Effector memory CD8-positive, alpha-beta T cell (primary cell): ENCODE measurements around the gene ANKRD30B.
"Not testable (repeated sequence)": the region's sequence is repeated elsewhere in the genome, so short reads cannot be mapped to it uniquely, and the experiment has no call there.

Experiments
- ATAC-seq: fragments of 150-1000 bp; cut with Tn5 transposase; replicated peaks from 2 replicates; pipeline ENCODE4 v1.10.0; 2021; ENCODE audit warnings: mild to moderate bottlenecking, moderate library complexity
- DNase-seq, 3 experiments: peaks; one replicate each; pipeline ENCODE4 v3.0.0; 2021
- H3K27ac Mint-ChIP-seq, 2 donors: one replicate each; pipeline ENCODE4 v1.8.0; 2022; ENCODE audit warnings: mild to moderate bottlenecking in 2 of 2, mixed read lengths in 2 of 2, moderate library complexity in 2 of 2
- H3K27me3 Mint-ChIP-seq, 2 donors: one replicate each; pipeline ENCODE4 v1.8.0; 2022; ENCODE audit warnings: mixed read lengths in 2 of 2
- H3K36me3 Mint-ChIP-seq: one replicate; pipeline ENCODE4 v1.8.0; 2022; ENCODE audit warnings: mild to moderate bottlenecking, moderate library complexity, mixed read lengths; ENCODE audit not compliant: insufficient read depth
- H3K4me1 Mint-ChIP-seq, 2 donors: one replicate each; pipeline ENCODE4 v1.8.0; 2022; ENCODE audit warnings: low read depth in 2 of 2, mixed read lengths in 2 of 2
- H3K4me3 Mint-ChIP-seq, 2 donors: one replicate each; pipeline ENCODE4 v1.8.0; 2022; ENCODE audit warnings: mild to moderate bottlenecking in 2 of 2, mixed read lengths in 2 of 2, moderate library complexity in 2 of 2
- H3K9me3 Mint-ChIP-seq, 2 donors: one replicate each; pipeline ENCODE4 v1.8.0; 2022; ENCODE audit warnings: mixed read lengths in 2 of 2
- total RNA-seq, 9 experiments: gene quantifications; one replicate each; lab custom pipeline; 2026; lab: John Stamatoyannopoulos, UW

ANKRD30B gene
- 0 to 0.13 (median 0) reads per million in 9 experiments for total RNA-seq

GRCh38 chr18:14747513-14748474 is at the start of gene ANKRD30B:
Gene ANKRD30B (plus strand): TSS chr18:14748172. CDS start chr18:14748420, 248 bp downstream.
- Mint-ChIP-seq H3K27me3 (peaks cover 0 to 12% of the 10 kb centered on the region in 2 donors), H3K36me3 (no peaks in the 10 kb centered on the region), H3K27ac (no peak within 1 kb of the TSS), H3K4me3 (peak within 1 kb of the TSS; percentile 23 to 45), H3K4me1 (peaks cover 0 to 4% of the 10 kb centered on the region in 2 donors), H3K9me3 (no peaks in the 10 kb centered on the region)
- ATAC-seq (no peak), DNase-seq (no peak)

DNA sequence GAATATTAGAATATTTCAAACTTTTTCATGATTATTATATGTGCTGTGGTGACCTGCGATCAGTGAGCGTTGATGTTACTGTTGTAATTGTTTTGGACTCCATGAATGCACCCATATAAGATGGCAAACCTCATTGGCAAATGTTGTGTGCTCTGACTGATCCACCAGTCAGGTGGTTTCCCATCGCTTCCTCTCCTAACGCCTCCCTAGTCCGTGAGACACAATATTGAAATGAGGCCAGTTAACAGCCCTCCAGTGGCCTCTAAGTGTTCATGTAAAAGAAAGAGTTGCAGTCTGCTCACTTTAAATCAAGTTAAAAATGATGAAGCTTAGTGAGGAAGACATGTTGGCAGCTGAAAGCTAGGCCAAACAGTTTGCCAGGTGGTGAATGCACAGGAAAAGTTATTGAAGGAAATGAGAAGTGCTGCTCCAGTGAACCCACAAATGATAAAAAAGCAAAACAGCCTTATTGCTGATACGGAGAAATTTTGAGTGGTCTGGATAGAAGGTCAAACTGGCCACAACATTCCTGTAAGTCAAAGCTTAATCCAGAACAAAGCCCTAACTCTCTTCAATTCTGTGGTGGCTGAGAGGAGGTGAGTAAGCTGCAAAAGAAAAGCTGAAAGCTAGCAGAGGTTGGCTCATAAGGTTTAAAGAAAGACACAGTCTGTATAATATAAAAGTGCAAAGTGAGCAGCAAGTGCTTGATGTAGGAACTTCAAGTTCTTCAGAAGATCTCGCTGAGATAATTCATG is 46.5 kb upstream of the ANKRD30B start:
- not testable (repeated sequence) for H3K9me3 Mint-ChIP-seq

DNA sequence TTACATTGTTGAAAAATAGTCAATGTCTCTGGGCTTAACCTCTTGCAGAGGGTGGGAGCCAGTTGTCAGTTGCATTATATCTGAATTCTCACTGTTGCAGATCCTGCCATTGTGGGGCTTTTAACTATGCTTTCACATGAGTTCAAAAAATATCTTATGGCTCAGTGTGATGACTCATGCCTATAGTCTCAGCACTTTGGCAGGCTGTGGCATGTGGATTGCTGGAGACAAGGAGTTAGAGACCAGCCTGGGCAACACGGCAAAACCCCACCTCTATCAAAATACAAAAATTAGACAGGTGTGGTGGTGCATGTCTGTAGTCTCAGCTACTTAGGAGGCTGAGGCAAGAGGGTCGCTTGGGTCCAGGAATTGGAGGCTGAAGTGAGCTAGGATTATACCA is 38.2 kb upstream of the ANKRD30B start:
- not testable (repeated sequence) for DNase-seq, H3K4me3 Mint-ChIP-seq, H3K27me3 Mint-ChIP-seq, H3K9me3 Mint-ChIP-seq, H3K36me3 Mint-ChIP-seq, H3K27ac Mint-ChIP-seq, ATAC-seq, H3K4me1 Mint-ChIP-seq

More for the DNA sequence above, 46.5 kb upstream of the ANKRD30B start:
- not testable (repeated sequence) for H3K36me3 Mint-ChIP-seq, H3K27me3 Mint-ChIP-seq, ATAC-seq, H3K4me3 Mint-ChIP-seq, H3K4me1 Mint-ChIP-seq, DNase-seq, H3K27ac Mint-ChIP-seq

DNA sequence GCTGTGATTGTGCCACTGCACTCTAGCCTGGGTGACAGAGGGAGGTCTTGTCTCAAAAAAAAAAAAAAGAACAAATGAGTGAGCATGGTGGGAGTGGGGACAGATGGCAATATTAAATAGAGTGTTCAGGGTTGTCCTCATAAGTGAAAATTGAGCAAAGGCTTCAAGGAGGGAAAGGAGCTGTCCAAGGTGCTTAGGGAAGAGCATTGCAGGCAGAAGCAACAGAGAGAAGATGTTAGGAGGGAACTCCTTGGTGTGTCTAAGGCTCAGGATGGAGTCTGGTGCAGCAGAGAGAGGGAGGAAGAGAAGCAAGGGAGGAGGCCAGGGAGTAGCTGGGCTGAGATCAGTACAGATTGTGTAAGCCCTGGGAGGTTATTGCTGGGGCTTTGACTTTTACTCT is 26.4 kb upstream of the ANKRD30B start:
- H3K4me1 Mint-ChIP-seq, H3K9me3 Mint-ChIP-seq, H3K27ac Mint-ChIP-seq, H3K36me3 Mint-ChIP-seq, ATAC-seq, H3K27me3 Mint-ChIP-seq, DNase-seq, H3K4me3 Mint-ChIP-seq: not testable (repeated sequence)

- H3K36me3 Mint-ChIP-seq, H3K4me1 Mint-ChIP-seq, H3K27ac Mint-ChIP-seq, DNase-seq, ATAC-seq, H3K27me3 Mint-ChIP-seq, H3K4me3 Mint-ChIP-seq, H3K9me3 Mint-ChIP-seq: not testable (repeated sequence)
Measured at GRCh38 chr18:14739056-14739455, 8.9 kb upstream of the ANKRD30B start.

- Mint-ChIP-seq H3K27me3 (peaks cover 0 to 12% of the 10 kb centered on the region in 2 donors), H3K9me3 (no peaks in the 10 kb centered on the region), H3K36me3 (no peaks in the 10 kb centered on the region), H3K4me3 (no peak overlapping the region), H3K4me1 (peaks cover 0 to 4% of the 10 kb centered on the region in 2 donors), H3K27ac (no peak overlapping the region)
- ATAC-seq (no peak), DNase-seq (no peak)
Measured at GRCh38 chr18:14746897-14747296, 1.1 kb upstream of the ANKRD30B start.

- no peaks in the 10 kb centered on the region for H3K9me3 Mint-ChIP-seq
- H3K27ac Mint-ChIP-seq: no peak overlapping the region
- DNase-seq (no peak), ATAC-seq (no peak)
- peak overlapping the region in 1 of 2 donors; percentile 45 for H3K4me3 Mint-ChIP-seq
- H3K27me3 Mint-ChIP-seq: peaks cover 0 to 12% of the 10 kb centered on the region in 2 donors
- peaks cover 0 to 4% of the 10 kb centered on the region in 2 donors for H3K4me1 Mint-ChIP-seq
- H3K36me3 Mint-ChIP-seq: no peaks in the 10 kb centered on the region
Measured at GRCh38 chr18:14748496-14748895, 524 bp downstream of the ANKRD30B start.

DNA sequence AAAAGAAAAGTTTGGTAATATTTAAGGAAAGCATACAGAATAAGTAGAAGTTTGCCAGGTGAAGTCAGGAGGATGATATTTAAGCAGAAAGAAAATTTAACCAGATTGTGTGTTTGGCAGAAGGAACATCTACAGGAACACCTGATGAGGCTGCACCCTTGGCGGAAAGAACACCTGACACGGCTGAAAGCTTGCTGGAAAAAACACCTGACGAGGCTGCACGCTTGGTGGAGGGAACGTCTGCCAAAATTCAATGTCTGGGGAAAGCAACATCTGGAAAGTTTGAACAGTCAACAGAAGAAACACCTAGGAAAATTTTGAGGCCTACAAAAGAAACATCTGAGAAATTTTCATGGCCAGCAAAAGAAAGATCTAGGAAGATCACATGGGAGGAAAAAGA is 15.6 kb downstream of the ANKRD30B start:
- H3K27ac Mint-ChIP-seq, H3K4me3 Mint-ChIP-seq, H3K4me1 Mint-ChIP-seq, H3K9me3 Mint-ChIP-seq, H3K27me3 Mint-ChIP-seq, ATAC-seq, DNase-seq, H3K36me3 Mint-ChIP-seq: not testable (repeated sequence)

GRCh38 chr18:14767474-14767873 is 19.5 kb downstream of the ANKRD30B start:
- H3K4me3 Mint-ChIP-seq: no peak overlapping the region
- no peaks in the 10 kb centered on the region for H3K27me3 Mint-ChIP-seq
- no peak for ATAC-seq
- H3K4me1 Mint-ChIP-seq: peaks cover 0 to 2% of the 10 kb centered on the region in 2 donors
- no peak for DNase-seq
- H3K27ac Mint-ChIP-seq: no peak overlapping the region
- no peaks in the 10 kb centered on the region for H3K36me3 Mint-ChIP-seq
- H3K9me3 Mint-ChIP-seq: no peaks in the 10 kb centered on the region

GRCh38 chr18:14768241-14768640 is 20.3 kb downstream of the ANKRD30B start:
- Mint-ChIP-seq H3K4me3 (no peak overlapping the region), H3K27ac (no peak overlapping the region), H3K27me3 (no peaks in the 10 kb centered on the region), H3K9me3 (no peaks in the 10 kb centered on the region), H3K4me1 (peaks cover 0 to 2% of the 10 kb centered on the region in 2 donors), H3K36me3 (no peaks in the 10 kb centered on the region)
- DNase-seq (no peak), ATAC-seq (no peak)

GRCh38 chr18:14769381-14769780 is 21.4 kb downstream of the ANKRD30B start:
- Mint-ChIP-seq H3K27ac (no peak overlapping the region), H3K4me3 (no peak overlapping the region), H3K36me3 (no peaks in the 10 kb centered on the region), H3K4me1 (peaks cover 0 to 2% of the 10 kb centered on the region in 2 donors), H3K9me3 (no peaks in the 10 kb centered on the region), H3K27me3 (no peaks in the 10 kb centered on the region)
- ATAC-seq (no peak), DNase-seq (no peak)

- peaks cover 5% of the 10 kb centered on the region for H3K36me3 Mint-ChIP-seq
- H3K27ac Mint-ChIP-seq: no peak overlapping the region
- no peak overlapping the region for H3K4me3 Mint-ChIP-seq
- no peaks in the 10 kb centered on the region for H3K27me3 Mint-ChIP-seq
- no peaks in the 10 kb centered on the region for H3K4me1 Mint-ChIP-seq
- DNase-seq: no peak
- H3K9me3 Mint-ChIP-seq: no peaks in the 10 kb centered on the region
- no peak for ATAC-seq
Measured at GRCh38 chr18:14776801-14777200, 28.8 kb downstream of the ANKRD30B start.

GRCh38 chr18:14781671-14782070 is 33.7 kb downstream of the ANKRD30B start:
- no peaks in the 10 kb centered on the region for H3K27me3 Mint-ChIP-seq
- no peak for ATAC-seq

More at GRCh38 chr18:14781671-14782070, 33.7 kb downstream of the ANKRD30B start:
- Mint-ChIP-seq H3K4me3 (no peak overlapping the region), H3K27ac (no peak overlapping the region), H3K36me3 (peaks cover 7% of the 10 kb centered on the region), H3K4me1 (no peaks in the 10 kb centered on the region), H3K9me3 (no peaks in the 10 kb centered on the region)
- no peak for DNase-seq
